ENCODE measurements around the gene GDA. TPM values are rescaled to one million over a fixed set of nuclear protein-coding genes. Genes with fewer than 3 reads are reported as not detected.

The GDA gene
- total and polyA plus RNA-seq, 2 of the 4 experiments (the other 2 are of a cell fraction) = not detected

GRCh38 chr9:72292256-72292682 is 143.0 kb downstream of the GDA start:
- no peak overlapping the region for H2AFZ ChIP-seq (replicated peaks; ENCODE audit: low read length, poor library complexity)
- in situ Hi-C loops (cut with MboI; ENCODE audit: low sequenced_read_pairs) = no loop called here
- H3K4me3 ChIP-seq (ENCODE audit: insufficient read depth, low read depth, low read length) = no peak overlapping the region
- POLR2A ChIA-PET (ENCODE audit: unreplicated experiment) = no interaction called here
- TF ChIP-seq CTCF (conservative IDR thresholded peaks at IDR 0.05; ENCODE audit: low read depth, low read length) (peak; percentile 68), SMC3 (IDR thresholded peaks at IDR 0.05; ENCODE audit: low read depth, low read length) (peak; percentile 64), RAD21 (IDR thresholded peaks at IDR 0.05; ENCODE audit: low read length) (peak; percentile 65), ELK1 (IDR thresholded peaks at IDR 0.05; ENCODE audit: borderline replicate concordance, low read depth, low read length) (no peak)
- H3K23ac ChIP-seq (ENCODE audit: low read depth, low read length) = no peak overlapping the region
- H2BK20ac ChIP-seq (ENCODE audit: low read depth, low read length) = no peak overlapping the region
- H3K9me3 ChIP-seq (ENCODE audit: control insufficient read depth, insufficient read depth, low read length) = no peaks in the 10 kb centered on the region
- H2AK9ac ChIP-seq (replicated peaks; ENCODE audit: low read depth, low read length, poor library complexity) = no peak overlapping the region
- no TSS peak for BruUV-seq (replicated peaks)
- intact Hi-C loops (cut with micrococcal nuclease) = loop anchor here (1.0 to 2.0 kb wide), 3 partner anchors 67 to 461 kb away; no protein-coding TSS in a partner anchor
- peak; percentile 49 for DNase-seq
- dilution Hi-C loops (cut with HindIII; ENCODE audit: low sequenced_read_pairs, unreplicated experiment) = no loop called here
- no peak overlapping the region for H3K14ac ChIP-seq (replicated peaks; ENCODE audit: low read depth, low read length)
- no CpG with 5 or more reads among the region's 2 CpGs for whole genome bisulfite sequencing, 2 experiments (ENCODE audit: extremely low coverage in 2 of 2, insufficient read length in 1 of 2)
- no peak overlapping the region for H2BK15ac ChIP-seq (ENCODE audit: low read depth, low read length)
- H3K36me3 ChIP-seq (ENCODE audit: control insufficient read depth, insufficient read depth, low read length) = no peaks in the 10 kb centered on the region
- no peaks in the 10 kb centered on the region for H3K9me1 ChIP-seq (ENCODE audit: insufficient read depth, low read length)
- CTCF ChIA-PET = interaction anchor here (1.3 to 1.8 kb wide), 3 partner anchors 50 to 530 kb away, joined by 3 to 10 read pairs (median 6); no protein-coding TSS in a partner anchor
- H3K9ac ChIP-seq (ENCODE audit: low read depth, low read length) = no peak overlapping the region; the same call in 1 of the 2 replicates
- no peak overlapping the region for H3K56ac ChIP-seq (ENCODE audit: extremely low read depth, insufficient read depth, low read length)
- H3K4me2 ChIP-seq (ENCODE audit: low read depth, low read length) = peak overlapping the region; percentile 50; the same call in 1 of the 2 replicates
- no peaks in the 10 kb centered on the region for H3K79me1 ChIP-seq (ENCODE audit: low read depth in 1 of 2, low read length in 2 of 2)
- peaks cover 2% of the 10 kb centered on the region; the same call in 1 of the 2 replicates for H3K4me1 ChIP-seq (ENCODE audit: control insufficient read depth, insufficient read depth, low read length)
- H4K91ac ChIP-seq (ENCODE audit: insufficient read depth, low read depth, low read length) = no peak overlapping the region
- 0 out of 2 replicates have a peak, but pooled peaks cover 4% of the 10 kb centered on the region for H3K27me3 ChIP-seq (ENCODE audit: control insufficient read depth, insufficient read depth, low read length)
- H4K8ac ChIP-seq (ENCODE audit: low read depth in 2 of 2, low read length in 2 of 2) = no peak overlapping the region
- H4K20me1 ChIP-seq (ENCODE audit: insufficient read depth, low read length) = no peaks in the 10 kb centered on the region
- H2BK5ac ChIP-seq (ENCODE audit: low read depth, low read length, poor library complexity, severe bottlenecking) = no peak overlapping the region
- H3K4ac ChIP-seq (ENCODE audit: low read depth, low read length) = no peak overlapping the region
- ATAC-seq (ENCODE audit: low read depth) = peak; percentile 78
- H3K18ac ChIP-seq (ENCODE audit: low read depth, low read length) = no peak overlapping the region; the same call in 1 of the 2 replicates
- no peak overlapping the region for H2BK120ac ChIP-seq (ENCODE audit: low read depth, low read length)
- H2AK5ac ChIP-seq (ENCODE audit: low read depth, low read length) = no peak overlapping the region
- no peak overlapping the region for H3K27ac ChIP-seq (ENCODE audit: insufficient read depth, low read length)
- no peak overlapping the region for H4K5ac ChIP-seq (ENCODE audit: low read depth, low read length)
